MM.1S (cell line): ENCODE data around the gene GRK1.

Source experiments
- DNase-seq: peaks from one replicate; pipeline ENCODE4 v3.0.0-alpha.2; 2015
- H2AFZ ChIP-seq: fragments of 300-600 bp; sonication (generic); 2 replicates; pipeline ENCODE4 v1.6.0; 2016; ENCODE audit warnings: antibody characterized with exemption, low read length
- H3F3A ChIP-seq: fragments of 300-600 bp; sonication (generic); 2 replicates; pipeline ENCODE4 v1.6.1; 2016; ENCODE audit warnings: mild to moderate bottlenecking, antibody characterized with exemption, low read length, moderate library complexity, mixed read lengths; ENCODE audit not compliant: insufficient read depth
- H3K27ac ChIP-seq: fragments of 300-600 bp; sonication (generic); 2 replicates; pipeline ENCODE4 v1.5.1; 2016; ENCODE audit warnings: mild to moderate bottlenecking, low read length
- H3K27me3 ChIP-seq: fragments of 300-600 bp; sonication (generic); replicated peaks from 2 replicates; pipeline ENCODE4 v1.6.0; 2016; ENCODE audit warnings: low read length; ENCODE audit not compliant: insufficient read depth
- H3K36me3 ChIP-seq: fragments of 300-600 bp; sonication (generic); replicated peaks from 2 replicates; pipeline ENCODE4 v1.6.1; 2016; ENCODE audit warnings: mild to moderate bottlenecking, low read length, mixed read lengths; ENCODE audit not compliant: insufficient read depth
- H3K4me1 ChIP-seq: fragments of 300-600 bp; sonication (generic); 2 replicates; pipeline ENCODE4 v1.6.1; 2016; ENCODE audit warnings: low read length, mixed read lengths
- H3K4me2 ChIP-seq: fragments of 300-600 bp; sonication (generic); 2 replicates; pipeline ENCODE4 v1.6.0; 2016; ENCODE audit warnings: low read depth, low read length
- H3K4me3 ChIP-seq: fragments of 300-600 bp; sonication (generic); 2 replicates; pipeline ENCODE4 v1.5.1; 2016; ENCODE audit warnings: low read length, mixed read lengths
- H3K79me2 ChIP-seq: fragments of 300-600 bp; sonication (generic); 2 replicates; pipeline ENCODE4 v1.6.1; 2016; ENCODE audit warnings: mixed run types, low read length, mixed read lengths
- H3K9ac ChIP-seq: fragments of 300-600 bp; sonication (generic); 2 replicates; pipeline ENCODE4 v1.6.1; 2016; ENCODE audit warnings: low read length, mixed read lengths
- H3K9me2 ChIP-seq: fragments of 300-600 bp; sonication (generic); replicated peaks from 2 replicates; pipeline ENCODE4 v1.6.1; 2016; ENCODE audit warnings: mild to moderate bottlenecking, low read length, mixed read lengths; ENCODE audit not compliant: insufficient read depth
- H3K9me3 ChIP-seq: fragments of 300-600 bp; sonication (generic); replicated peaks from 2 replicates; pipeline ENCODE4 v1.6.1; 2016; ENCODE audit warnings: mild to moderate bottlenecking, low read length, mixed read lengths; ENCODE audit not compliant: insufficient read depth
- H4K20me1 ChIP-seq: fragments of 300-600 bp; sonication (generic); 2 replicates; pipeline ENCODE4 v1.6.1; 2016; ENCODE audit warnings: mild to moderate bottlenecking, low read length, moderate library complexity, mixed read lengths; ENCODE audit not compliant: insufficient read depth
- EZH2 ChIP-seq: fragments of 300-600 bp; sonication (generic); optimal IDR thresholded peaks from 2 replicates; pipeline ENCODE3; 2017; ENCODE audit warnings: low read depth, mild to moderate bottlenecking, antibody characterized with exemption, low read length, mixed read lengths
- EZH2phosphoT487 ChIP-seq: fragments of 300-600 bp; sonication (generic); IDR thresholded peaks from 2 replicates; pipeline ENCODE4 v1.6.1; 2018; ENCODE audit warnings: antibody characterized with exemption, low read length
- TF ChIP-seq, protein P1 (sequence below): fragments of 300-600 bp; sonication (generic); IDR thresholded peaks from 2 replicates; pipeline ENCODE4 v1.5.1; 2016; ENCODE audit warnings: antibody characterized with exemption, low read length, mixed read lengths

GRK1 gene

GRCh38 chr13:113629866-113630265 lies 37.2 kb upstream of the GRK1 start:
- H3K4me1 ChIP-seq, result no peaks in the 10 kb centered on the region
- TF ChIP-seq EZH2, result no peak
- TF ChIP-seq, protein P1, sequence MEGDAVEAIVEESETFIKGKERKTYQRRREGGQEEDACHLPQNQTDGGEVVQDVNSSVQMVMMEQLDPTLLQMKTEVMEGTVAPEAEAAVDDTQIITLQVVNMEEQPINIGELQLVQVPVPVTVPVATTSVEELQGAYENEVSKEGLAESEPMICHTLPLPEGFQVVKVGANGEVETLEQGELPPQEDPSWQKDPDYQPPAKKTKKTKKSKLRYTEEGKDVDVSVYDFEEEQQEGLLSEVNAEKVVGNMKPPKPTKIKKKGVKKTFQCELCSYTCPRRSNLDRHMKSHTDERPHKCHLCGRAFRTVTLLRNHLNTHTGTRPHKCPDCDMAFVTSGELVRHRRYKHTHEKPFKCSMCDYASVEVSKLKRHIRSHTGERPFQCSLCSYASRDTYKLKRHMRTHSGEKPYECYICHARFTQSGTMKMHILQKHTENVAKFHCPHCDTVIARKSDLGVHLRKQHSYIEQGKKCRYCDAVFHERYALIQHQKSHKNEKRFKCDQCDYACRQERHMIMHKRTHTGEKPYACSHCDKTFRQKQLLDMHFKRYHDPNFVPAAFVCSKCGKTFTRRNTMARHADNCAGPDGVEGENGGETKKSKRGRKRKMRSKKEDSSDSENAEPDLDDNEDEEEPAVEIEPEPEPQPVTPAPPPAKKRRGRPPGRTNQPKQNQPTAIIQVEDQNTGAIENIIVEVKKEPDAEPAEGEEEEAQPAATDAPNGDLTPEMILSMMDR, result no peak
- TF ChIP-seq EZH2phosphoT487, result no peak
- no peak overlapping the region for H2AFZ ChIP-seq
- H3K9ac ChIP-seq, result no peak overlapping the region
- no peak for DNase-seq
- H3K79me2 ChIP-seq, result peaks cover 83% of the 10 kb centered on the region
- no peak overlapping the region for H3K4me2 ChIP-seq
- no peaks in the 10 kb centered on the region for H3F3A ChIP-seq
- no peaks in the 10 kb centered on the region for H3K27me3 ChIP-seq
- peaks cover 10% of the 10 kb centered on the region for H4K20me1 ChIP-seq
- no peaks in the 10 kb centered on the region for H3K9me3 ChIP-seq
- no peak overlapping the region for H3K27ac ChIP-seq
- H3K4me3 ChIP-seq, result no peak overlapping the region
- H3K36me3 ChIP-seq, result peaks cover 30% of the 10 kb centered on the region
- no peaks in the 10 kb centered on the region for H3K9me2 ChIP-seq

- Histone ChIP-seq H3K9ac (no peak overlapping the region), H3K4me3 (no peak overlapping the region), H3K9me2 (no peaks in the 10 kb centered on the region), H3K36me3 (peaks cover 34% of the 10 kb centered on the region), H3K79me2 (peaks cover 83% of the 10 kb centered on the region), H3F3A (no peaks in the 10 kb centered on the region), H3K9me3 (no peaks in the 10 kb centered on the region), H3K27ac (no peak overlapping the region), H3K27me3 (no peaks in the 10 kb centered on the region), H2AFZ (no peak overlapping the region), H4K20me1 (peaks cover 10% of the 10 kb centered on the region), H3K4me2 (no peak overlapping the region), H3K4me1 (no peaks in the 10 kb centered on the region)
- no peak for DNase-seq
- no peak for TF ChIP-seq EZH2
- TF ChIP-seq EZH2phosphoT487, result no peak
- TF ChIP-seq, protein P1, result no peak
These were observed 36.7 kb upstream of the GRK1 start for GRCh38 chr13:113630296-113630695.

DNA sequence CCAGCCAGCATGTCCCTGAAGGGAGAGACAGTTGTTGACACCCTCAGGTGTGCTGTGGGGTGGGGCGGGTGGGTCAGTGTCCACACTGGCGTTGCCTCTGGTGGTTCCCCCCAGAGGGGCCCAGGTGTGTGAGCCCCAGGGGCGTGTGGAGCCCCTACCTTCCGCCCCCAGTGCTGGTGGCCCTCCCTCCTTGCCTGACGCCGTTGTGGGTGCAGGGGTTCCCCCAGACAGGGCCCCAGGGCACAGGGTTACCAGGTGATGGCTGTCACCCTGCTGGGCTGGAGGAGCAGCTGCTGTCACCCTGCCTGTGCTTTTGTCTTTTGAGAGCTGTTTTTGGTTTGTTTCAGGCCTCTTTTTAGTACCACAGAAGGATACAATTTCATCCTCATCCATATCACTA lies 36.2 kb upstream of the GRK1 start:
- TF ChIP-seq EZH2 (no peak), EZH2phosphoT487 (no peak)
- TF ChIP-seq, protein P1, result no peak
- Histone ChIP-seq H3K79me2 (peaks cover 80% of the 10 kb centered on the region), H3K9me3 (no peaks in the 10 kb centered on the region)

More for the DNA sequence above, 36.2 kb upstream of the GRK1 start:
- H3K4me1 ChIP-seq, result no peaks in the 10 kb centered on the region
- H3F3A ChIP-seq, result no peaks in the 10 kb centered on the region
- peaks cover 10% of the 10 kb centered on the region for H4K20me1 ChIP-seq
- no peak overlapping the region for H3K4me2 ChIP-seq
- H3K27ac ChIP-seq, result no peak overlapping the region
- H3K27me3 ChIP-seq, result no peaks in the 10 kb centered on the region
- no peaks in the 10 kb centered on the region for H3K9me2 ChIP-seq
- H3K4me3 ChIP-seq, result no peak overlapping the region
- DNase-seq, result no peak
- H3K36me3 ChIP-seq, result peaks cover 35% of the 10 kb centered on the region
- no peak overlapping the region for H3K9ac ChIP-seq
- H2AFZ ChIP-seq, result no peak overlapping the region
